22Rv1 (cell line): ENCODE measurements around the gene FMN1.

ENCODE experiments used
- ZFX ChIP-seq: fragments of 450-650 bp; IDR thresholded peaks from 2 replicates; pipeline ENCODE4 v1.6.1; 2017; ENCODE audit warnings: antibody characterized with exemption, borderline replicate concordance
- TF ChIP-seq, protein P1 (sequence below): fragments of 450-650 bp; IDR thresholded peaks from 2 replicates; pipeline ENCODE4 v1.5.1; 2017; ENCODE audit warnings: mild to moderate bottlenecking

DNA sequence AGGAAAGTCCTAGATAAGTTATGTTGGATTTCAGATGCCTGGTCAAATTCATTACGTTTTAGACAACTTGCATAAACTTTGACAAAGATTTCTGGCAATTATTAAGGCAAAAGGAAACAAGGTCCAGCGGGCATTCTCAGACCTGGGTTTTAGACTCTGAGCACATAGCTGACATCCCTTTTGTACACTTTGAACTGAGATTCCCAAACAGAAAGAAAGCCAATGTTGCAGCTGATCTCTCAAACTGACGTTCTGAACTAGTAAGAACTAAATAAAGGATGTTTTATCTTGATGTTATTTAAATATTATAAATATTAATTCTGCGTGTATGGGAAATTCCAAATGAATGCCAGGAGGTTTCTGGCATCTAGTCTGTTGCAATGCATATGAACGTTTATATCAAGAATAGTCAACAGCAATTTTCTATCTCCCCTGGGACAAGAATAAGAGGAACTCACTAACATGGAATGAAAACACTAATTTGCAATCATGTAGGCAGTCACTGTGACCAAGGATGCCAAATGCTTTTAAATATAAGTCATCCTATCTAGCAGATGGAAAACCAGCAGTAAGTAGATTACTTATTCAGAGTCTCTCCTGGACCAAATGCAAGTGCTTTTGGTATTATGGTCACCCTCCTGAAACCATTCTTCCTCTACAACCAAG lies 274.6 kb downstream of the FMN1 start:
- TF ChIP-seq, protein P1, sequence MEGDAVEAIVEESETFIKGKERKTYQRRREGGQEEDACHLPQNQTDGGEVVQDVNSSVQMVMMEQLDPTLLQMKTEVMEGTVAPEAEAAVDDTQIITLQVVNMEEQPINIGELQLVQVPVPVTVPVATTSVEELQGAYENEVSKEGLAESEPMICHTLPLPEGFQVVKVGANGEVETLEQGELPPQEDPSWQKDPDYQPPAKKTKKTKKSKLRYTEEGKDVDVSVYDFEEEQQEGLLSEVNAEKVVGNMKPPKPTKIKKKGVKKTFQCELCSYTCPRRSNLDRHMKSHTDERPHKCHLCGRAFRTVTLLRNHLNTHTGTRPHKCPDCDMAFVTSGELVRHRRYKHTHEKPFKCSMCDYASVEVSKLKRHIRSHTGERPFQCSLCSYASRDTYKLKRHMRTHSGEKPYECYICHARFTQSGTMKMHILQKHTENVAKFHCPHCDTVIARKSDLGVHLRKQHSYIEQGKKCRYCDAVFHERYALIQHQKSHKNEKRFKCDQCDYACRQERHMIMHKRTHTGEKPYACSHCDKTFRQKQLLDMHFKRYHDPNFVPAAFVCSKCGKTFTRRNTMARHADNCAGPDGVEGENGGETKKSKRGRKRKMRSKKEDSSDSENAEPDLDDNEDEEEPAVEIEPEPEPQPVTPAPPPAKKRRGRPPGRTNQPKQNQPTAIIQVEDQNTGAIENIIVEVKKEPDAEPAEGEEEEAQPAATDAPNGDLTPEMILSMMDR = no peak
- TF ChIP-seq ZFX = no peak
